GM19452 (cell line): Measurements from ENCODE around the gene AP3M1.
"Not testable (repeated sequence)": the region's sequence is repeated elsewhere in the genome, so short reads cannot be mapped to it uniquely, and the experiment has no call there.

ENCODE experiments used
- ATAC-seq: cut with Tn5 transposase; IDR thresholded peaks from one replicate; pipeline ENCODE4 v1.9.1; 2021; ENCODE audit not compliant: unreplicated experiment

The AP3M1 gene

GRCh38 chr10:74164716-74165529 is 14.3 kb upstream of the AP3M1 start:
- ATAC-seq: no peak

- no peak for ATAC-seq
Measured at GRCh38 chr10:74163319-74164068, 12.9 kb upstream of the AP3M1 start.

- ATAC-seq: no peak
Measured at GRCh38 chr10:74160013-74160412, 9.4 kb upstream of the AP3M1 start.

- no peak for ATAC-seq
Measured at GRCh38 chr10:74156919-74157289, 6.3 kb upstream of the AP3M1 start.

GRCh38 chr10:74153676-74154075 is 3.0 kb upstream of the AP3M1 start:
- ATAC-seq: no peak

GRCh38 chr10:74153123-74153522 is 2.5 kb upstream of the AP3M1 start:
- no peak for ATAC-seq

- ATAC-seq: no peak
Measured at GRCh38 chr10:74151879-74152722, 1.5 kb upstream of the AP3M1 start.

- ATAC-seq: peak; percentile 79
Measured at GRCh38 chr10:74150990-74151878, 606 bp upstream of the AP3M1 start, which contains the start of gene ADK. TSS of gene ADK (plus strand) at chr10:74151221. CDS start at chr10:74151279, 58 bp downstream.

- ATAC-seq: not testable (repeated sequence)
Measured at GRCh38 chr10:74146980-74147379, 3.6 kb downstream of the AP3M1 start.

- no peak for ATAC-seq
Measured at GRCh38 chr10:74145133-74145532, 5.5 kb downstream of the AP3M1 start.

- no peak for ATAC-seq
Measured at GRCh38 chr10:74140553-74140952, 10.1 kb downstream of the AP3M1 start.

- no peak for ATAC-seq
Measured at GRCh38 chr10:74139981-74140380, 10.6 kb downstream of the AP3M1 start.

GRCh38 chr10:74138596-74138995 is 12.0 kb downstream of the AP3M1 start:
- not testable (repeated sequence) for ATAC-seq

GRCh38 chr10:74137992-74138391 is 12.6 kb downstream of the AP3M1 start:
- ATAC-seq: no peak

- ATAC-seq: no peak
Measured at GRCh38 chr10:74135452-74135851, 15.2 kb downstream of the AP3M1 start.

GRCh38 chr10:74133923-74134820 is 16.5 kb downstream of the AP3M1 start:
- ATAC-seq: no peak

- ATAC-seq: no peak
Measured at GRCh38 chr10:74123081-74123480, 27.5 kb downstream of the AP3M1 start.

GRCh38 chr10:74122060-74122459 is 28.6 kb downstream of the AP3M1 start:
- ATAC-seq: no peak

GRCh38 chr10:74121368-74121767 is 29.3 kb downstream of the AP3M1 start:
- no peak for ATAC-seq
